GM18505 (cell line): ENCODE data around the gene RPS6KA6.
A peak's percentile ranks its signal among the peaks of the same experiment; 100 is the strongest.
"Not testable (repeated sequence)": the region's sequence is repeated elsewhere in the genome, so short reads cannot be mapped to it uniquely, and the experiment has no call there.

Experiments
- ATAC-seq: cut with Tn5 transposase; IDR thresholded peaks from one replicate; pipeline ENCODE4 v1.9.1; 2021; ENCODE audit not compliant: unreplicated experiment
- POLR2A ChIP-seq: IDR thresholded peaks from 4 replicates; pipeline ENCODE4 v1.6.1; 2011; ENCODE audit warnings: borderline replicate concordance; ENCODE audit not compliant: insufficient read depth, insufficient read length; ENCODE audit errors: extremely low read depth

Gene RPS6KA6

DNA sequence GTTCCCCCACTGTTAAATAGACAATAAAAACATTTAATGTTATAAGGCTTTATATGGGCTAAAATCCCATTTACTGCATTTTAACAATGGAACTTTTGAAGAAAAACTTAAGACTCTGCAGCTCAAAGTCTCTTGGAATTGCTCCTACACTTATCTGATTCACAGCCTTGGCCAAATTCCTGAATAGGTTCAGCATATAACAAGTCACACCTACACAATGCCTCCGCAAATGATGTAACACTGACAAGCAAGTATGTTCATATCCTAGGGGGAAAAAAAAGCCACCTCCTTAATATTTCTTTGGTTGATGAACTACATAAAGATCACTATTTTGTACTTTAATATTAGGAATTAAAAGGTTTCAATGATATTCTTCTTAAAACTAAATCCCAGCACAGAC, 34.5 kb downstream of the RPS6KA6 start:
- no peak for TF ChIP-seq POLR2A
- ATAC-seq, result no peak

DNA sequence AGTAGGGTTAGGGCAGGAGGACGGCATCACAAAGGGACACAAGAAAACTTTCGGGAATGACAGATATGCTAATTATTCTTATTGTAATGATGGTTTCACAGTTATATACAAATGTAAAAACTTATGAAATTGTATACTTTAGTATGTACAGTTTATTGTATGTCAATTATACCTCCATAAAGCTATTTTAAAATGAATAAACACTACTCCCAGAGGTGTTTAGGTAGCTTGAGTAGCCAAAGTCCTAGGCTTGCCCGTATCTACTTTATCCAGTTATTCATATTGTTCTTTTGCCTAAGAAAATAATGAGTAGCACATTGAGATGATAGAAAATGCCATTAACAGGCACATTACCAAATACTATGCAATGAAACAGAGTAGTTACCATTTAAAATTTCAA, 43.0 kb downstream of the RPS6KA6 start:
- no peak for ATAC-seq
- no peak for TF ChIP-seq POLR2A

DNA sequence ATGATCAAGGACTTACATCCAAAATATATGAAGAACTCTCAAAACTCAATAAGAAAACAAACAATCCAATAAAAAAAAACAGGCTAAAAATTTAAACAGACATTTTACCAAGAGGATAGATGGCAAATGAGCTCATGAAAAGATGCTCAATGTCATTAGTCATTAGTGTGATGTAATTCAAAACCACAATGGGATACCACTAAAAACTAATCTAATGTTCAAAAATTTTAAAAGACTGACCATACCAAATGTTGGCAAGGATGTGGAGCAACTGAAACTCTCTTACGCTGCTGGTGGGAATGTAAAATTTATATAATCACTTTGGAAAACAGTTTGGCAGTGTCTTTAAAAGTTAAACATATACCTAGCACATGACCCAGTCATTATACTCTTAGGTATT, 43.7 kb downstream of the RPS6KA6 start:
- no peak for TF ChIP-seq POLR2A
- no peak for ATAC-seq

DNA sequence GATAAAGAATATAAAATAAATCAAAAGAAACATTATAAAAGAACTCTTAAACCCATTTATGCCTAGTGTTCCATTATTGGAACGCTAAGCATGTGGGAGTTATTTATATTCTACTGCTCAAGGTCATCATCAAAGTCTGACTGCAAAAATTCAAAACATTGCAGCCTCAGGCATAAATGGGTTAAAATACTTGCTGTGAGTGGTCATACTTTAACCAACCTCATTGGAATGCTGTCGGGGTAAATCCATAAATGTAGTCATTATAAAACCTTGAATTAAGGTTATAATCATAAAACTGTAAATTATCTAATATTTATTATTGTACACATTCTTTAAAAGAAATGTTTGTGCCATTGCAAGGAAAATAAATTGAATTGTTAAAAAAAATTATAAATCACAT, 55.0 kb downstream of the RPS6KA6 start:
- TF ChIP-seq POLR2A, result no peak
- ATAC-seq, result no peak

DNA sequence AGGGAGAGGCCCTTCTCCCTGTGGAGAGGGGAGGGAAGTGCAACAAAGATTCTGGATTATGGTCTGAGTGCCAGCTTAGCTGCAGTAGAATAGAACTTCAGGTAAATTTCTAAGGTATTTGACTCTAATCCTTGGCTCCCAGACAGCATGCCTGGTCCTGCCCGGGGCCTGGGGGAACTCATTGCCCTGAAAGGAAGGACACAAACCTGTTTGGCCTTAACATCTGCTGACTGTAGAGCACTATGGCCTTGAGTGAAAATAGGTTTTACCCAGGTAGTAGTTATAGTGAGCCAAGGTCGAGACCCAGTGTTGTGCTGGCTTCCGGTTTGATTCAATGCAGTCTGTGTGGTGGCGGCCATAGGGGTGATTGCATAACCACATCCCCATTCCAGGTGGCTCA, 64.4 kb downstream of the RPS6KA6 start:
- no peak for ATAC-seq

DNA sequence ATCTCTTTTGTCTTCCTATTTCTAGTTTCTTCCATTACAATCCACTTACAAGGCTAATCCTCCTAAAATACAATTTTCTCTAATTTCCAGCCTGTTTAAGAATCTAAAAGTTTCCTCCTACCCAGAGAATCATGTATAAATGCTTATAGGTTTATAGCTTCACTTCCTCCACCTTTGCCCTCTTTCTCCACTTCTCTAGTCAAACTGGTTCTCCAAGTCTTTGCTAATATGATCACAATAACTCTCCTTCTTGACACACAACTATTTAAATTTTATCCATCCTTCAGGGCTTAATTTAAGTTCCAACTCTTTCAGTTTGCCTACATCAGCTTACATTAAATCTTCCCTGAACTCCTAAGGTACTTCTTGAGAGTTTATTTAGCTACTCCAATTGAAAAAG, 69.2 kb downstream of the RPS6KA6 start:
- no peak for TF ChIP-seq POLR2A
- no peak for ATAC-seq

More for the DNA sequence above, 64.4 kb downstream of the RPS6KA6 start:
- no peak for TF ChIP-seq POLR2A

DNA sequence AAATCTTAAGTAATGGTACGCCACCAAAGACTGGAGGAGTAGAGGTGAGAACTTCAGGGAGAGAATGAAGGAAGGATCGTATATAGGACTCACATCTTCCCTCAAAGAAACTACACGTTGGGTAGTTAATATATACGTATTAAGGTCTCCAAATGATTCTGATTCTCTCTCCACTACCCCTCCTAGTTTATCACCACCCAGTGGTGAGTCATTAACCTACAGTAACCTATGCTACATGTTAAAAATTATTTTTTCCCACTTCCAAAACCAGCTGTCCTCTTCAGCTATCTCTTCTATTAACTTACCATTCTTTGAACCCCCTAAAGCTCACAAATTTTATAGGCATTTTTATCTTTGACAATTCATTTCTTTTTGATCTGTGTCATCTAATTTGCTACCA, 69.7 kb downstream of the RPS6KA6 start:
- ATAC-seq, result no peak
- TF ChIP-seq POLR2A, result no peak

DNA sequence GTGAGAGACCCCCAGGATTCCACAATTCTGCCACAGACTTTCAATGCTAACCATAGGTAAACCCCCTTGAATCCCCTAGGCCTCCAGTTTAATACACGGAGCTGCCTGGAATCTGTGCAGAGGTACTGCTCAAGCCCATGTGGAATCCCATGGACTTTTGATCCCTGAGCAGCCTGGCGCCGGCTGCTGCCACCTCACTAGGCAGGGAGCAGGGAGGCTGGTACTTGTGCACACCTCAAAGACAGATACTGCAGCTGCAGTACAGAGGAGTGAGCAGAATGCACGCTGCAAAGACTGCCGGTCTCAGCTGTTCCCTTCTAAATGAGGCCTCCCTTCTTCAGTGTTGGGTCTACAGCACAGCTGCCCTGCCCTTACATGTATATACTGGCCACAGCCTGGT, 79.4 kb downstream of the RPS6KA6 start:
- ATAC-seq, result no peak
- TF ChIP-seq POLR2A, result no peak

DNA sequence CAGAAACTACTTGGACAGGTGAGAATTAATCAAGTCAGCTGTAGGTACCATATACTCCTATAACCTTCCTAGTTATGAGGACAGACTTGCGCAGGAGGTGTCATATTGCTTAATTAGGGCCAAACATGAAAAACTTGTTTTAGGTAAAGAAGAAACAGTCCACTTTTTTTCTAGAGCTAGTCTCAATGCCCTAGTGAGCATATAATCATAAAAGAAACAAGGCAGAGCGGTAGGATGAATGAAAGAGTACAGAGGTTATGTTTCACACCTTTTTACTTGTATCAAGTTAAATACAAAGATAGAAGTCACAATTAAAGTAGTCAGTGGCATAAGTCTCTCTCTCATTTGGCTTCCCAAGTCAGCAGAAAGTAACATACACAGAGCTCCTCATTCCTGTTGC, 88.9 kb downstream of the RPS6KA6 start:
- TF ChIP-seq POLR2A, result no peak

DNA sequence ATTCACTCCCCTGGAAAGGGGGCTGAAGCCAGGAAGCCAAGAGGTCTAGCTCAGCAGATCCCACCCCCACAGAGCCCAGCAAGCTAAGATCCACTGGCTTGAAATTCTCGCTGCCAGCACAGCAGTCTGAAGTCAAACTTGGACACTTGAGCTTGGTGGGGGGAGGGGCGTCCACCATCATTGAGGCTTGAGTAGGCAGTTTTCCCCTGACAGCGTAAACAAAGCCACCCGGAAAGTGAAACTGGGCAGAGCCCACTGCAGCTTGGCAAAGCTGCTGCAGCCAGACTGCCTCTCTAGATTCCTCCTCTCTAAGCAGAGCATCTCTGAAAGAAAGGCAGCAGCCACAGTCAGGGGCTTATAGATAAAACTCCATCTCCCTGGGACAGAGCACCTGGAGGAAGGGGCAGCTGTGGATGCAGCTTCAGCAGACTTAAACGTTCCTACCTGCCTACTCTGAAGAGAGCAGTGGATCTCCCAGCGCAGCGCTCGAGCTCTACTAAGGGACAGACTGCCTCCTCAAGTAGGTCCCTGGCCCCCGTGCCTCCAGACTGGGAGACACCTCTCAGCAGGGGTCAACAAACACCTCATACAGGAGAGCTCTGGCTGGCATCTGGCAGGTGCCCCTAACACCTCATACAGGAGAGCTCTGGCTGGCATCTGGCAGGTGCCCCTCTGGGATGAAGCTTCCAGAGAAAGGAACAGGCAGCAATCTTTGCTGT, 108.4 kb downstream of the RPS6KA6 start:
- ATAC-seq, result not testable (repeated sequence)

More for the DNA sequence above, 88.9 kb downstream of the RPS6KA6 start:
- ATAC-seq, result no peak

DNA sequence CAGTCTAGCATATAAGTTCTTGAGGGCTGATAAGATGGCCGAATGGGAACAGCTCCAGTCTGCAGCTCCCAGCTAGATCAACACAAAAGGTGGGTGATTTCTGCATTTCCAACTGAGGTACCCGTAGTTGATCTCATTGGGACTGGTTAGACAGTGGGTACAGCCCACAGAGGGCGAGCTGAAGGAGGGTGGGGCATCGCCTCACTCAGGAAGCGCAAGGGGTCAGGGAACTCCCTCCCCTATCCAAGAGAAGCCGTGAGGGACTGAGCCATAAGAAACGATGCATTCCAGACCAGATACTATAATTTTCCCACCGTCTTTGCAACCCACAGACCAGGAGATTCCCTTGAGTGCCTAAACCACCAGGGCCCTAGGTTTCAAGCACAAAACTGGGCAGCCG, 109.0 kb downstream of the RPS6KA6 start:
- TF ChIP-seq POLR2A, result no peak
- ATAC-seq, result no peak

DNA sequence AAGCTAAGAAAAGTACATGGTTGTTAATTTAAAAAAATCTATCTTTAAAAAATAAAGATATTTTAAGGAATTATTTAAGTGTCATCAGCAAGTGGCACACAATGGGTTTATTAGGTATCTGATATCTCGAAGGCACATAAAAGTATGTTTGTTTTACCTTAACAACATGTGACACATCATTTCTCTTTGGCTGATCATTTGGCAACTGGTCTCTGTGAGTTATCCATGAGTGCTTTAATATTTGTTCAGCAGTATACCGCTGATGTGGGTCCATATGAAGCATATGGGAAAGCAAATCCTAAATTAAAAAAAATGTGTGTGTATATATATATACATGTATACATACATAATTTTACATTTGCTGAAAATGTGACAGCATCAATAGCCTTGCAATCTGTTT, 123.2 kb downstream of the RPS6KA6 start:
- no peak for TF ChIP-seq POLR2A
- ATAC-seq, result no peak

DNA sequence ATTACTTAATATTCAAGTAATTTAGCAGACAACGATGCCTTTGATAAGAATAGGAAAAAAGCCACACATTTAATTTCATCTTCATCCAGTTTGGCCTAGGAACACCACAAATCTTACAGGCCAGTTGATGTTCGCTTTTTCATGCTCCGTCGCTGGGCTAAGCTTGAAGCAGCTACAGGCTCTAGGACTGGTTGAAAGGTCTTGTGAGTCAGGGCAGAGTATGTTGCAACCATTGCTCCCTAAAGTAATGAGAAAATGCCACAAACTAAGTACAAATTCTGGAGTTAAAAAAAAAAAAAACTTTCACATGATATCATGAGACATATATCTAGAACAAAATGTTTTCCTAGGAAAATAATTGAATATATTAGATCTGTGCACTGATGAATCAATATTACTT, 123.8 kb downstream of the RPS6KA6 start:
- ATAC-seq, result no peak
- TF ChIP-seq POLR2A, result no peak

DNA sequence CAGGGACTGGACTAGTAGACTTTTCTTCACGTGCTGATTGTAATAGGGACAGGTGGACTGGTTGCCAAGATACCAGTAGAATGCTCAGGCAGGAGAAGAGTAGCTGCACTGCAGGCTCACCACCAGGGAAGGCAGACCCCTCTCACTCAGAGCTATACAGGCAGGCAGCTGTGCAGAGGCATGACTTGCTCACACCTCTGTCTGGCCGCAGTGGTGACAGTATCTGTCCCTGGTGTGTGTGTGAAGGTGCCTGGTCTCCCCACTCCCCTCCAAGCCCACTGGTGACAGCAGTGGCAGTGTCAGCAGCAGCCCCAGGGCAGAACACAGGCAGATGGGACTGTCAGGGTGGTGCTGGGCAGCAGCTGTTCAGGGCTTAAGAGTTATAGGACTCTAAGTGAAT, 140.7 kb downstream of the RPS6KA6 start:
- no peak for TF ChIP-seq POLR2A
- ATAC-seq, result peak; percentile 24
